Hippocampal formation (tissue), 2 donors: ENCODE results near the gene SPINT3.
"Not testable (repeated sequence)": the region's sequence is repeated elsewhere in the genome, so short reads cannot be mapped to it uniquely, and the experiment has no call there.

Source experiments
- DNase-seq, 2 donors: peaks; one replicate each; lab custom pipeline; 2025; lab: John Stamatoyannopoulos, UW

The SPINT3 gene

DNA sequence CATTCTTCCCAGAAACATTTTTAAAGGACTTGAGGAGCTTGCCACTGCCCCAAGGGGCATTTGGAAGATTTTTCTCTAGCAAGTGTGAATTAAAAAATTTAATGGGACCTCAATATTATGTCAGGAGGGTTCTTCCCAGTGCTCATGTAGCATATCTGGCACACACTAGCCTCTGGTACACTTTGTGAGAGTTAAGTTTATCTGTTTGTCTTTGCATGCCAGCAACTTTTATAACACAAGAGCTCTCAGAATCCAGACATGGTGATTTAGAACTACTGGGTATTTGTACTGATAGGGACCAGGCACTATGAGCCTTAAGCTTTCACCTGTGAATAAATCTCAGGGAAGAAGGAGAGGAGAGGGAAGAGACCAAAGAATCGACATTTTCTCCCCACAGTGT, 12.9 kb downstream of the SPINT3 start:
- DNase-seq: no peak

DNA sequence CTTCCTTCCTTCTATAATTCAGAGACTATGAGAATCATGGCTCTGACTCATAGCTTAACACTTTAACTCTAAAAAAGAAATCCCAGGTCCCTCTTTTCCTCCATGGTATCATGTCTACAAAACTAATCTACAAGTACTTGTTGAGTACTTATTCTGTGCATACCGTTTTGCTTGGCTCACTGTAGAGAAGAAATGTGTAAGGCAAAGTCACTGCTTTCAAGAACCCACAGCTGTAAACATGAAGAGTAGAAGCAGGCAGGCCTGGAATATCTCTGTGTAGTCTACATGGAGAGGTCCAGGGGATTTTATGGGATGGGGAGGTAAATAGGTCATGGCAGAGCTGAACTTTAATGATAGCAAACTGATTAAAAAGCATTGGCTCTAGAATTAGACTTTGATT, 13.8 kb downstream of the SPINT3 start:
- DNase-seq: no peak

DNA sequence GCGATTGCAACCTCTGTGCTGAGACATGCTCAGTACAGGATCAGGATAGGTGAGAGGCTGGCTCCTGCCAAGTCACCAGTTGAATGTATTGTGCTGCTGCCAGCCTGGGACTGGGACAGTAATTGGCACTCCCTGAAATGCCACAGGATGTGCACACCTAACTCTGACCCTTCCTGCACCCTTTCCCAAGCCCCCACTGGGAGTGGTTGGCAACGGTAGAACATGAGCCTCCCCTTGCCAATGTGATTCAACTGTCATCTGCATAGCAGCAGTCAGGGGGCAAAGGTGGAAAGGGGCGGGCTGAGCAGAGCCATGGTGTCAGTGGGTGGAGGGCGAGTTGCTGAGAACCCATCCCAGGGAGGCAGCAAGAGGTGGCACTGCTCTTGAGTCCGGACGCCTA, 15.4 kb downstream of the SPINT3 start:
- no peak for DNase-seq

- DNase-seq: no peak
Observed at GRCh38 chr20:45497971-45498494, 17.4 kb downstream of the SPINT3 start.

GRCh38 chr20:45496166-45496565, 19.3 kb downstream of the SPINT3 start:
- DNase-seq: no peak

DNA sequence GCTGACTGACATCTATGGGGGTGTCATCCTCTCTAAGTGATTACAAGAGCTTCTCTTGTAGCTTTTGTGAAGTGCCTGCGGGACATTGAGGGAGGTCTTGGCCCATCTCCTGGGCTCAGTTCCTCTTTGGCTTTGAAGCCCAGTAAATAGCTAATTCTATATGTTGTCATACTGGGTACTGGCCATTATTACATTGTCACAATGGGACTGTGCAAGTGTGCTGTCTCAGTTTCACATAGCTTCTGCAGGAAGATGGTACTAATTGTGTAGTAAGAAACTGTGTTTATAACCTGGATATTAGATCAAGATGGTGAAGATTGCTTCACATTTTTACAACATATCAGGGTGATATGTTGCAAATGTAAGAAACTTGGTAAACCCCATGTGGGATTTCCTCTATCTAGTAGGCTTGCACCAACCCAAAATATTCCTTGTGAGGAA, 19.9 kb downstream of the SPINT3 start:
- DNase-seq: no peak

GRCh38 chr20:45489083-45489531, 26.3 kb downstream of the SPINT3 start:
- no peak for DNase-seq

DNA sequence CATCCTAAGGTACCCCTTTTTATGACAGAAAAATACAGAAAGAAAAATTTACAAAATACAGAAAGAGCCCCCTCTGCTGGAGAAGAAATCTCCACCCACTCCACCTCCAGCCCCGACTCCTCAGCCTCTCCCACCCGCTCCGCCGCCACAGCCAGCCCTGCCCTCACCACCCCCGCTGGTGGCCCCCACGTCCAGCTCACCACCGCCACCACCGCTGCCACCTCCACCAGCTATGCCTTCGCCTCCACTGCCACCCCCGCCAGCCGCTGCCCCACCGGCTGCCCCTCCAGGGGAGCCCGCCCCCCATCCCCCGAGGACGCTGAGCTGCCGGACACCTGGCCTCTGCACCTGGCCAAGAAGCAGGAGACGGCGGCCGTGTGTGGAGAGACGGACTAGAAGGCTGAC, 28.2 kb downstream of the SPINT3 start:
- no peak for DNase-seq

DNA sequence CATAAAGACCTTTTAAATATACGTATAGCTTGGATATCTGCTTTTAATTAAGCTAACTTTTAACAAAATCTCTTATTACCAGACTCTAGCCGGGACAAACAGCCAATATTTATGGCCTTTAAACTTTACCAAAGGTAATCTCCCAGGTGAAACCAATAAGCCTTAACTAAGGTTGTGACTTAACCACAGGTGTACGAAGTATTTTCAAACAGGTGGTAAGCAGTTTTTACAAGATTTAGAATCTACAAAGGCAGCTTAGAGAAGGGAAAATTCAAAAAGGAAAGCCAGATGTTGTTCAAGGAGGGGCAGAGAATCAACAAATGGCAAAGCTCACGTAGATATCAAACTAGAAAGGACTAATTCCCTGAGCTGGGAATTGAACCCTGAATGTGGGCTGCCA, 30.0 kb downstream of the SPINT3 start:
- no peak for DNase-seq

DNA sequence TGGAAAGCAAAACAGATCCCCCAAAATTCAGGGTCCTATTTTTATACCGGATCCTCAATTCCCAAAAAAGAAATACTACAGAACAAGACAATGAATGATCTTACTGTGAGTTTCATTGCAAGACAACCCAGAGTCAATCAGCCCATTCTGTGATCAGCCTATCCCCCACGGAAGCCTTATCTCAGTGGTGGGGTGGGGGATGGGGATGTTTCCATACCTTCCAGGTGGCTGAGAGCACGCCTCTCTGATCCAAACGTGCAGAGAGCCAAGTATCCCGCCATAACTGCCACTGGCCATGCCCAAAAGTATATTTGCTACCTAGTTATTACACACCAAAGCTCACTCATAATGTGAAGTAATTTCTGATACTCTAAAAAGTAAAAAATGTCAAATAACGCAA, 30.7 kb downstream of the SPINT3 start:
- DNase-seq: no peak

DNA sequence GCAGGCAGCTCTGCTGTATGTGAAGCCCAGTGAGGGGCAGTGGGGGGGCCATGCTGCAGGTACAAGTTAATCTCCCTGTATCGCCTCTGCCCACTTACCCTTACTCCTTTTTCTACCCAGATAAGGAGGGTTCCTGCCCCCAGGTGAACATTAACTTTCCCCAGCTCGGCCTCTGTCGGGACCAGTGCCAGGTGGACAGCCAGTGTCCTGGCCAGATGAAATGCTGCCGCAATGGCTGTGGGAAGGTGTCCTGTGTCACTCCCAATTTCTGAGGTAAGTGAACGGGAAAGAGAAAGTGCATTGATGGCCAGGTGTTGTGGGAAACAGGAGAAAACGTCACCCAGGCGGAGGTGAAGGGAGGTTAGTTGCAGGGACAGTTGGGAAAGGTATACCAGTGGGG, 35.6 kb downstream of the SPINT3 start:
- DNase-seq: no peak

DNA sequence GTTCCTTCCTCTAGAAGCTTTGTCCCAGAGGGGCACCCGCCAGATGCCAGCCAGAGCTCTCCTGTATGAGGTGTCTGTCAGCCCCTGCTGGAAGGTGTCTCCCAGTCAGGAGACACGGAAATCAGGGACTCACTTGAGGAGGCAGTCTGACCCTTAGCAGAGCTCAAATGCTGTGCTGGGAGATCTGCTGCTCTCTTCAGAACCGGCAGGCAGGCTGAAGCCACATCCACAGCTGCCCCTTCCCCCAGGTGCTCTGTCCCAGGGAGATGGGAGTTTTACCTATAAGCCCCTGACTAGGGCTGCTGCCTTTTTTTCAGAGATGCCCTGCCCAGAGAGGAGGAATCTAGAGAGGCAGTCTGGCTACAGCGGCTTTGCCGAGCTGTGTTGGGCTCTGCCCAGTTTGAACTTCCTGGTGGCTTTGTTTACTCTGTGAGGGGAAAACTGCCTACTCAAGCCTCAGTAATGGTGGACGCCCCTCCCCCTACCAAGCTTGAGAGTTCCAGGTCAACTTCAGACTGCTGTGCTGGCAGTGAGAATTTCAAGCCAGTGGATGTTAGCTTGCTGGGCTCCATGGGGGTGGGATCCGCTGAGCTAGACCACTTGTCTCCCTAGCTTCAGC, 37.8 kb downstream of the SPINT3 start:
- DNase-seq: not testable (repeated sequence)

GRCh38 chr20:45472286-45472685, 43.1 kb downstream of the SPINT3 start:
- not testable (repeated sequence) for DNase-seq

- peak in 1 of 2 donors; percentile 27 for DNase-seq
Observed at GRCh38 chr20:45470937-45471336, 44.5 kb downstream of the SPINT3 start.

GRCh38 chr20:45470262-45470931, 45.0 kb downstream of the SPINT3 start:
- peak in 1 of 2 donors; percentile 27 for DNase-seq

GRCh38 chr20:45469336-45470261, 45.8 kb downstream of the SPINT3 start, which contains the start of gene WFDC2:
WFDC2 (plus strand) TSS chr20:45469753; CDS start chr20:45469782, 29 bp downstream.
- no peak for DNase-seq

GRCh38 chr20:45467861-45468260, 47.6 kb downstream of the SPINT3 start:
- peak in 1 of 2 donors; percentile 16 for DNase-seq

GRCh38 chr20:45467172-45467571, 48.2 kb downstream of the SPINT3 start:
- no peak for DNase-seq

DNA sequence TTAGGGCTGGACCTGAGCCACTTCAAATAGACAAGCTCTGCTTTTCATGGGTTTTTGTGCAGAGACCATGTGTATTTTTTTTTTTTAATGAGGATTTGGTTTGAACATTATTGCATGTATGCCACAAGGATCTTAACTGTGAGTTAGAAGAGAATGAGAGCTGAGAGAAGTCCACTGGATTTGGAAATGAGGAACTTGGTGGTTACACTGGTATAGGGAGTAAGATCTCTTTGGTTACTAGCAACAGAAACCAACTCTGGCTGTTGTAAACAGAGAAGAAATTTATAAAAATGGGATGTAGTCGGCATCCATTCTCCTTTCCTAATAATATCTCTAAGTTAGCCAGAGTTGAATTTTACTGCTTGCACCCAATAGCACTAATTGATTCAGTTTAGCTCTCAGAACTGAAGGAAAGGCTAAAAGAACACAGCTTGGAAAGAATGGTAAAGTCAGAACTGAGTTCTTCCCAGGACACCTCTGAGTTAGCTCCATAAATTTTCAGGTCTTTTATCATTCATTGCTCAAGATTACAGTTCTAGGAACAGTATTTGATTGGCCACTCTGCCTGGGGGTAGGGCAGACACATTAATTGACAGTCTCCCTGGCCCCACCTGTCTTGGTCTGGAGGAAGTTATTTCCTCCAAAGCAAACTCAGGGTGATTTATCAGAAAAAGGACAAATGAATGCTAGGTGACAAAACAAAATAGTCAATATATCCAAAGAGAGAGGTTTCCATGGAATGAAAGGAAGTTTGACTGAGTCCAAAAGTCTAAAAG, 49.7 kb downstream of the SPINT3 start:
- DNase-seq: no peak

DNA sequence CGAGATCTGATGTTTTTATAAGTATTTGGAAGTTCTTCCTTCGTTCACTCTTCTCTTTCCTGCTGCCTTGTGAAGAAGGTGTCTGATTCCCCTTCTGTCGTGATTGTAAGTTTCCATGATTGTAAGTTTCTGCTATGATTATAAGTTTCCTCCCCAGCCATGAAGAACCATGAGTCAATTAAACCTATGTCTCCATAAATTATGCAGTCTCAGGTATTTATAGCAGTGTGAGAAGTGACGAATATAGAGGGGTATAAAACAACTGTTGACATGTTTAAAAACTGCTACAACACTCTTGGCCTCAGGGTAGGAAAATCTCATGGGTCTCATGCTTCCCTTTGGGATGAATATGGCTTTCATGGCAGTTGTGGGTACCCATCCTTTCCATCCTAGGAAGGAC, 51.7 kb downstream of the SPINT3 start:
- no peak for DNase-seq

- DNase-seq: no peak
Observed at GRCh38 chr20:45462711-45463509, 52.5 kb downstream of the SPINT3 start.
